ENCODE results near the gene INCENP. TPM values are rescaled to one million over a fixed set of nuclear protein-coding genes. Genes with fewer than 3 reads are reported as not detected.

The INCENP gene
- total and polyA plus RNA-seq, 2 of the 13 experiments (the other 11 are each of a cell fraction or from before 2014, with no cell fraction given), result 14.1 to 37.3 TPM

- TF ChIP-seq MBD4 (IDR thresholded peaks at IDR 0.05; ENCODE audit: borderline replicate concordance, low read length) (no peak), SATB2 (CRISPR knock-in tag; IDR thresholded peaks at IDR 0.05) (no peak), NFE2L2 (IDR thresholded peaks at IDR 0.05; ENCODE audit: low read length) (no peak), GABPB1 (CRISPR knock-in tag; IDR thresholded peaks at IDR 0.05) (peak; percentile 94), CHCHD3 (CRISPR knock-in tag; IDR thresholded peaks at IDR 0.05) (0 out of 2 replicates have a peak, but pooled peaks have one; percentile 23), ZNF331 (CRISPR knock-in tag; IDR thresholded peaks at IDR 0.05) (0 out of 2 replicates have a peak, but pooled peaks have one; percentile 13), PHB2 (IDR thresholded peaks at IDR 0.05; ENCODE audit: partially characterized antibody) (no peak), ZNF543 (CRISPR knock-in tag; IDR thresholded peaks at IDR 0.05) (0 out of 2 replicates have a peak, but pooled peaks have one; percentile 35), SNRNP70 (IDR thresholded peaks at IDR 0.05; ENCODE audit: low read depth, low read length) (no peak), ZBTB44 (CRISPR knock-in tag; IDR thresholded peaks at IDR 0.05) (no peak), MXI1 (IDR thresholded peaks at IDR 0.05; ENCODE audit: borderline replicate concordance, low read depth, low read length) (peak; percentile 21; the same call in 1 of the 3 replicates), ARNT2 (CRISPR knock-in tag; IDR thresholded peaks at IDR 0.05; ENCODE audit: low read depth) (peak; percentile 64; the same call in 1 of the 2 replicates), IRX3 (CRISPR knock-in tag; IDR thresholded peaks at IDR 0.05; ENCODE audit: borderline replicate concordance, low read depth) (0 out of 2 replicates have a peak, but pooled peaks have one; percentile 71), RFX5 (IDR thresholded peaks at IDR 0.05; ENCODE audit: low read depth, low read length) (no peak), ZNF740 (CRISPR knock-in tag; IDR thresholded peaks at IDR 0.05) (no peak), ZNF629 (CRISPR knock-in tag; conservative IDR thresholded peaks at IDR 0.05) (no peak), RORA (CRISPR knock-in tag; IDR thresholded peaks at IDR 0.05) (no peak), ZNF18 (CRISPR knock-in tag; IDR thresholded peaks at IDR 0.05; ENCODE audit: insufficient replicate concordance) (no peak), ZFY (CRISPR knock-in tag; IDR thresholded peaks at IDR 0.05) (peak; percentile 83), HNRNPK (IDR thresholded peaks at IDR 0.05; ENCODE audit: low read depth, low read length, poor library complexity, severe bottlenecking) (no peak), ELF1 (CRISPR knock-in tag; IDR thresholded peaks at IDR 0.05) (peak; percentile 96)
- TF ChIP-seq, protein P1, sequence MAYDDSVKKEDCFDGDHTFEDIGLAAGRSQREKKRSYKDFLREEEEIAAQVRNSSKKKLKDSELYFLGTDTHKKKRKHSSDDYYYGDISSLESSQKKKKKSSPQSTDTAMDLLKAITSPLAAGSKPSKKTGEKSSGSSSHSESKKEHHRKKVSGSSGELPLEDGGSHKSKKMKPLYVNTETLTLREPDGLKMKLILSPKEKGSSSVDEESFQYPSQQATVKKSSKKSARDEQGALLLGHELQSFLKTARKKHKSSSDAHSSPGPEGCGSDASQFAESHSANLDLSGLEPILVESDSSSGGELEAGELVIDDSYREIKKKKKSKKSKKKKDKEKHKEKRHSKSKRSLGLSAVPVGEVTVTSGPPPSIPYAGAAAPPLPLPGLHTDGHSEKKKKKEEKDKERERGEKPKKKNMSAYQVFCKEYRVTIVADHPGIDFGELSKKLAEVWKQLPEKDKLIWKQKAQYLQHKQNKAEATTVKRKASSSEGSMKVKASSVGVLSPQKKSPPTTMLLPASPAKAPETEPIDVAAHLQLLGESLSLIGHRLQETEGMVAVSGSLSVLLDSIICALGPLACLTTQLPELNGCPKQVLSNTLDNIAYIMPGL (CRISPR knock-in tag; IDR thresholded peaks at IDR 0.05; ENCODE audit: borderline replicate concordance in 1 of 2, low read depth in 1 of 2), result peak in 1 of 2 experiments; percentile 67; a peak in 1 of 4 replicates
- TF ChIP-seq, protein P2, sequence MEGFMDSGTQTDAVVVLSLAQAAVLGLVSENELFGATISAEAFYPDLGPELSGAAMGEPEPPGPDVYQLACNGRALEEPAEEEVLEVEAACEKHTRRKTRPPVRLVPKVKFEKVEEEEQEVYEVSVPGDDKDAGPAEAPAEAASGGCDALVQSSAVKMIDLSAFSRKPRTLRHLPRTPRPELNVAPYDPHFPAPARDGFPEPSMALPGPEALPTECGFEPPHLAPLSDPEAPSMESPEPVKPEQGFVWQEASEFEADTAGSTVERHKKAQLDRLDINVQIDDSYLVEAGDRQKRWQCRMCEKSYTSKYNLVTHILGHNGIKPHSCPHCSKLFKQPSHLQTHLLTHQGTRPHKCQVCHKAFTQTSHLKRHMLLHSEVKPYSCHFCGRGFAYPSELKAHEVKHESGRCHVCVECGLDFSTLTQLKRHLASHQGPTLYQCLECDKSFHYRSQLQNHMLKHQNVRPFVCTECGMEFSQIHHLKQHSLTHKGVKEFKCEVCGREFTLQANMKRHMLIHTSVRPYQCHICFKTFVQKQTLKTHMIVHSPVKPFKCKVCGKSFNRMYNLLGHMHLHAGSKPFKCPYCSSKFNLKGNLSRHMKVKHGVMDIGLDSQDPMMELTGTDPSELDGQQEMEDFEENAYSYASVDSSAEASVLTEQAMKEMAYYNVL (CRISPR knock-in tag; IDR thresholded peaks at IDR 0.05; ENCODE audit: borderline replicate concordance), result no peak
Observed at GRCh38 chr11:62123669-62124185, at the start of gene INCENP (continued).

Measured in HepG2 (cell line).